HFF-Myc (cell line): ENCODE results near the gene RIC3.
"Not testable (repeated sequence)": the region's sequence is repeated elsewhere in the genome, so short reads cannot be mapped to it uniquely, and the experiment has no call there.

Experiments used
- DNase-seq: peaks from one replicate; pipeline ENCODE4 v3.0.0-alpha.2; 2011; ENCODE audit warnings: low read depth; ENCODE audit errors: extremely low read depth
- H3K4me3 ChIP-seq: replicated peaks from 2 replicates; pipeline ENCODE4 v1.5.1; 2011; ENCODE audit warnings: low read depth, mild to moderate bottlenecking, control low read depth, low read length
- CTCF ChIP-seq: IDR thresholded peaks from 2 replicates; pipeline ENCODE4 v1.5.1; 2012; ENCODE audit warnings: mild to moderate bottlenecking, low read depth, low read length, control low read depth; ENCODE audit errors: missing control alignments

Gene RIC3

GRCh38 chr11:8167796-8168195 lies 1.0 kb downstream of the RIC3 start:
- no peak for DNase-seq
- H3K4me3 ChIP-seq = no peak overlapping the region
- no peak for TF ChIP-seq CTCF

GRCh38 chr11:8164746-8165145 lies 4.1 kb downstream of the RIC3 start:
- H3K4me3 ChIP-seq = no peak overlapping the region
- no peak for TF ChIP-seq CTCF
- no peak for DNase-seq

GRCh38 chr11:8161627-8162304 lies 7.1 kb downstream of the RIC3 start:
- not testable (repeated sequence) for H3K4me3 ChIP-seq, DNase-seq

GRCh38 chr11:8156877-8157276 lies 11.9 kb downstream of the RIC3 start:
- no peak for DNase-seq
- TF ChIP-seq CTCF = no peak
- H3K4me3 ChIP-seq = no peak overlapping the region

GRCh38 chr11:8149726-8150125 lies 19.1 kb downstream of the RIC3 start:
- TF ChIP-seq CTCF = no peak
- no peak overlapping the region for H3K4me3 ChIP-seq
- no peak for DNase-seq

GRCh38 chr11:8138526-8138925 lies 30.3 kb downstream of the RIC3 start:
- H3K4me3 ChIP-seq = no peak overlapping the region
- TF ChIP-seq CTCF = no peak
- DNase-seq = no peak

GRCh38 chr11:8127447-8127846 lies 41.4 kb downstream of the RIC3 start:
- TF ChIP-seq CTCF = no peak
- DNase-seq = no peak
- no peak overlapping the region for H3K4me3 ChIP-seq
